Stimulated activated CD8-positive, alpha-beta memory T cell treated with anti-CD3 and anti-CD28 coated beads, Interleukin-2, amount 100 ng/mL, for 48 hours (primary cell): ENCODE measurements around the gene CDH4.

Experiments used
- DNase-seq, 2 donors: peaks; one replicate each; pipeline ENCODE4 v3.0.0-alpha.2; 2020; ENCODE audit warnings: low read depth in 2 of 2

Gene CDH4

DNA sequence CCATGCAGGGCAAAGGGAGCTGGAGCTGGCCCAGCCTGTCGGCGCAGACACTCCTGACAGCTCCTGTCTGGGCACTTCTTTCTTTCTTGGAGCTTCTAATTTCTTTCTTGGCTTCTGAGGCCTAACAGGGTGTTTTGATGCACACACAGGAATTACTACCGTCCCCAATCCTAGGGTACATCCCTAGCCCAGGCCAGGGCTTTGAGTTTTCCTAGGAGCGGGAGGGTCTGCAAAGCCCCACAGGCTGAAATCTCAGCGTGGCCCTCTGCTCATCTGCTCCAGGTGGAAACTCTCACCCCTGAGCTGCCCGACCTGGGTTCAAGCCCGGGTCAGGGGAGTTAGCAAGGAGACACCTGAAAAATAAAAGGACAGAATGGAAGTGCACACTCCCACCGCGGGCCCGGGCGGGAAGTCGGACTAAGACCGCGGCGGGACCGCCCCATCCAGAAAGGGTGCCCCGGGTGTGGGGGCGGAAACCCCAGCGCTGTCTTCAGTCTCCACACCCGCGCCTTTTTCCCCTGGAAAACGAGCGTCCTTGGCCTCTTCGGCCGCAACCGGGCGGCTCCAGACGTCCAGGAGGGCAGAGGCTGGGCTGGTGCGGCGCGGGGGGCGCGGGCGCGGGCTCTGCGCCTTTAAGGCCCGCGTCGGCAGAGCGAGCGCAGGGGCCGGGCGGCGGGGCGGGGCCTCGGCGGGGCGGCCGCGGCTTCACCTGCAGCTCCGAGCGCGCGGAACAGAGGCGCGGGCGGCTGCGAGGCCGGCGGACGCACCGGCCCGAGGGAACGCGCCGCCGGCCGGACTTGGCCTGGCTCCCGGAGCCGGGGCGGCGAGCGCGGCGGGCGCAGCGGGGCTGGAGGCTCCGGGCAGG is at the start of gene CDH4:
TSS of gene CDH4 (plus strand) at position 733 of the 865 bp plus-strand sequence.
- no peak for DNase-seq

DNA sequence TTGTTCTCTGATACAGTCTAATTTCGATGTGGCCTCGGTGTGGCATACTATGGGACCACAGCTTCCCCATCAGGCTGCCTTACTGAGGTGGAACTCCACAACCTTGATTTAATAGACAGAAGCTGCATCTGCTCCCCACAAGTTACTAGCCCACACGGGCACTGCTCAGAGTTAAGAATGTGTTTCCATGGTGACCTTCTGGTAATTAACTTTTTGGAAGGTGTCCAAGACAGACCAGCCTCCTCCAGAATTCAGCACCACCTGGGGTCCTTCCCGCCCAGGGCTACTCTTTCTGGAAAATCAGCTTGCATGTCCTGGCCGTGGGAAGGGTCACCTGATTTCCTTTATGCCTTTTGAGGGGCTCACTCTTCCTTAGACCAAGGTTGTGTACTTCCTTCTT is 48.7 kb upstream of the CDH4 start:
- no peak for DNase-seq

DNA sequence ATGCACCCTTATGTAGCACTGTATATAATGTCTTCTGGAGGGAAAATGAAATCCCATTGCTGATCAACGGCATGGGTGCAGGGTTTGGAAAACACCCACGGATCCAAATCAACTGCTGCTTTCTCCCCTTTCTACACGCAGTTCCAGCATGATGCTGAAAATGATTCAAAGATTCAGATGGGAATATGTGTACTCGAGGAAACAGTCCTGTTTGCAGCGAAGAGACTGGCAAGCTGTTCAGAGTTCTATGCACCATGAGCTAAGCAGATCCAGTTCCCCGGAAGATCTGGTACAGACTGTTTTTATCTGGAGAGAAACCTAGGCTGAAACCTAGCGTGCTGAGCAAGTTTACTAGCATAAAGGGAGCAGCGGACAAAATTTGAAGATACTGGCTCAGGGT is 47.9 kb upstream of the CDH4 start:
- no peak for DNase-seq

DNA sequence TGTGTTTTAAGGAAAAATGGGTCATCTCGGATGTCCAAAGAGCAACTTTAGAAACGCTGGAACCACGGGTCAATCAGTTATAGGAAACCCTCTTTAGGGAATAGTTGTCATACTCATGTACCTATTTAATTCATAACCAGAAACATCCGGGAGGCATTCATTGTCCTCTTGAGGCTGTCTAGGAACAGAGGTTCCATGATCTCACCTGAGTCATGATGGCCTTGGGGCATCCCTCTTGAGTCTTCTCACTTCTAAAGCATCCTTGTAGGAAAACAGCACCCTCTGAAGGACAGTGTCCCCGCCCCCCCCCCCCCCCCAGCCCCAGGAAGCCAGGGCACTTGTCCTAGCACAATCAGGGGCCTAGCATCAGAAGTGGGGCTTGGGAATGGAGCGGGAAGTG is 46.3 kb upstream of the CDH4 start:
- DNase-seq, result no peak

DNA sequence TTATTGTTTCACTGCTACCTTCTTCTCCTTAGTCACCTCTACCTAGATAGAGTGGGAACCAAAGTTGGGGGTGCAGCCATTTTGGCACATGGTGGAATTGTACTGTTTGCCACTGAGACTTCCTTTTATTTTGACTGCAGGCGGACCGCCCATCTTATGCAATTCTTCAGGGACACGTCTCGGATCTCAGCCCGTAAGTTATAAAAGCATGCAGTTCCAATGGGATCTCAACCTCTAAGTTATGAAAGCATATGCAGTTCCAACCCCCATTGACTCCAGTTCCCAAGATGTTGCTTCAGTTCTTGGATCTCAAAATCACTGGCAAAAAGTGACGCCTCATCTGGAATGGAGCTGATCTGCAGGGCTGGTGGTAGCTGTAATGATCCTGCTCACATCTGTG is 41.2 kb upstream of the CDH4 start:
- DNase-seq, result no peak

DNA sequence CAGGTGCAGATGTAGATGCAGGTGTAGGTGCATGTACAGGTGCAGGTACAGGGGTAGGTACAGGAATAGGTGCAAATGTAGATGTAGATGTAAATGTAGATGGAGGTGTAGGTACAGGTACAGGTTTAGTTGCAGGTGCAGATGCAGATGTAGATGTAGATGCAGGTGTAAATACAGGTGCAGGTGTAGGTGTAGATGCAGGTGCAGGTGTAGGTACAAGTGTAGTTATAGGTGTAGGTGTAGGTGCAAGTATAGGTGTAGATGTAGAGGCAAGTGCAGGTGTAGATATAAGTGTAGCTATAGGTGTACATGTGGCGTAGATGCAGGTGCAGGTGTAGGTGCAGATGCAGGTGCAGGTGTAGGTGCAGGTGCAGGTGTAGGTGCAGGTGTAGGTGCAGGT is 34.2 kb upstream of the CDH4 start:
- no peak for DNase-seq

DNA sequence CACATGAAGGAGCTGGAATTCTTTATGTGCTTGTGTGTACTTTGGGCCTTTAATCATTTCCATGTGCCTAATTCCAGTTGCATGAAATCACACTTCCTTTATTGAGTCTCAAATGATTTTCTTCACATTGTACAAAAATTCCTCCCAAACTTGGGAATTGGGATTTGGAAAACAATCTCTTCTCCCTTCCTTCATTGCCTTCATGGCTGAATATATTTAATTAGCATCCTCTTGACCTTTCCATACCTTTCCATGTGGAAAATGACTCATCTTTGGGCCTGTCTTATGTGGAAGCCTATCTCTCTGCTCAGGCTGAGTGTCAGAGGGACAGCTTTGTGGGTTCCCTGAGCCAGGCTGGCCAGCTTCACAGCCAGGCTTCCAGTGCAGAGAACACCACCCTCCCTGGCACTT is 33.0 kb upstream of the CDH4 start:
- DNase-seq, result no peak

DNA sequence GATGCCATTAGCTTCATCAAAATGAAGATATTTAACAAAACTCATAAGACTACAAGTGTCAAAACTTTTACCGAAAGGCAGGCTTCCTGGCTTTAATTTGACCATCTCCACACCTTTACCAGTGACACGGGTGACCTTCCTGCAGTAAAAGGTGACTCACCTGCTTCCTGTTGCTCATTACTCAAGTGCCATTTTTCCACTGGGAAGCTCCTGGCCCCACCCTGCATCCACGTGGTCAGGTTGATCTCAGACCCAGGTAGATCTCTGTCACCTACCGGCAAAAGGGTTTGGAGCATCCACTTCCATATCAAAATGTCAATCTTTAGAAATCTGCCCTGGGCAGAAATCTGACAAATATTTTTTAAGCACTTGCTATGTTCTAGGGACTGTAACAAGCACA is 31.9 kb upstream of the CDH4 start:
- no peak for DNase-seq

DNA sequence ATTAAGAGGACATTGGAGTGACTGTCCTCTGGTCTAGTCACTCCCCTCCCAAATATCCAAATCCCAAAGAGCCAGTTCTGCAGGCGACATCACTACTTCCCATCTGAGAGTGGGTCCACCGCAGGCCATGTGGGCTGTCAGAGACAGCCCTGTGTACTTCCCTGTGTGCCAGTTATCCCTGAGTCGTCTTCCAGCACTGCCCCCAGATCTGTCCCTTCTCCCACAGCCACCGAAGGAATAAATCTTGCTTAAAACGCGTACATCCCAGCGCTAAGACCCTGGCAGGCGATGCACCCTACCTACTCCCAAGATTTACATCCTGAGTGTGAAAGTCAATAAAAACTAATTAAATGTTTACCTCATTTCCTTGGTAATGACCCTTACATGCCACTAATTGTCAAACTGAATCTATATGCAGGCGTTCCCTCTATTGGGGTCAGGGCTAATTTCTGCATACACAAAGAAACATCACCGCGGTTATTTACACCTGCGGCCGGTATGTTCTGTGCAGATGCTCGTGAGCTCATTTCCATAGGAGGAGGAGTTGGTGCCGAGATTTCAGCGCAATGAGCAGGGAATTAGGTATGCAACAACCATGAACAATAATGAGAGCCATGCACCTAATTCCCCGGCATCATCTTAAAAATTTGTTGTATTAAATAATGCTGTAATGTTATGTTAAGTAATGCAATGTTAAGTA is 31.3 kb upstream of the CDH4 start:
- DNase-seq, result no peak

DNA sequence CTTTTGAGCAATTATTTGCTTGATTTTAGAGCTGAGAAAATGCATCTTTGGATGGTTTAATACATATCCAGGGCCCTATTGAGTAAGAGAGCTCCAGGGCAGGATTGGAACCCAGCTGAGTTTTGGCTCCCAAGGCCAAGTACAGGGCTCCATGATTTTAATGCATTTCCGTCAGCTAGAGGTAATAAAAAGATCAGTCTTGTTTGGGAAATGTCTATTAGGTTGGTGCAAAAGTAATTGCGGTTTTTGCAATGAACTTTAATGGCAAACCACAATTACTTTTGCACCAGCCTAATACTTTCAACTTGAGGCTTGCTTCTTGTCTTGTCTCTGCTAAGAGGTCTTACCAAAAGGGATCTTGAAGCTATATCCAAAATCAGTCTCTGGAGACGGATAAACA is 29.4 kb upstream of the CDH4 start:
- DNase-seq, result no peak

DNA sequence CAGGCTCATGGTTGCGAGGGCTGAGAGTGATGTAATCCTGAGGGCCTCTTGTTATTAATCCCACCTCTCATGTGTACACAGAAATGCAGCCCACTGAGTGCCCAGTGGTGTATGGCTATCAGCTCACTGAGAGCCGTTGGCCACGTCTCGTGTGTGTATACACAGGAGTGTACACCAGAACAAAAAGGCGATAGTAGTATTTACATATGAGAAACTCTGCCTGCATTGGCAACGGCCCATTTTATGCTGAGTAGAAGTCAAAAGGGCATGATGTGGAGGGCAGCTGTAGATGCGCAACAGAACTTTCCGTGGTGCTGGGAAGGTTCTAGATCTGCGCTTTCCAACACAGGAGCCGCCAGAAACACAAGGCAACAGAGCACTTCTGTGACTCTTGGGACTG is 28.9 kb upstream of the CDH4 start:
- DNase-seq, result no peak

DNA sequence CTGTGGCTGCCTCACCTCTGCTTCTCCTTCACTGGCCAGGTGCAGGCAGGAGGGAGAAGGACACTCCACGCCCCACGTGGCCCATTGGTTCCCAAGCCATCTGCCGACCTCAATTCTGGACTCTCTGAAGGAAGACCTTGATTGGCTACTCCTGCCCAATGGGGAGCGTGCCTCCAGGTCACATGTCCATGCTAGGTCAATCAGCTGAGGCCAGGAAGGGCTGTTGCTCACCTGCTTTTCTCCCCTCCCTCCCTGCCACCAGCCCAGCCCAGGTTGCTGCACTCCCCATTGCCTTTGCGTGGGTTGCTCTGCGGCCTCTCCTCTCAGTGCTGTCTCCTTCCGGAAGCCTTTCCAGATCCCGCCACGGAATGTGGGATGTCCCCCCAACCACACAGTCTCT is 21.9 kb upstream of the CDH4 start:
- no peak for DNase-seq

DNA sequence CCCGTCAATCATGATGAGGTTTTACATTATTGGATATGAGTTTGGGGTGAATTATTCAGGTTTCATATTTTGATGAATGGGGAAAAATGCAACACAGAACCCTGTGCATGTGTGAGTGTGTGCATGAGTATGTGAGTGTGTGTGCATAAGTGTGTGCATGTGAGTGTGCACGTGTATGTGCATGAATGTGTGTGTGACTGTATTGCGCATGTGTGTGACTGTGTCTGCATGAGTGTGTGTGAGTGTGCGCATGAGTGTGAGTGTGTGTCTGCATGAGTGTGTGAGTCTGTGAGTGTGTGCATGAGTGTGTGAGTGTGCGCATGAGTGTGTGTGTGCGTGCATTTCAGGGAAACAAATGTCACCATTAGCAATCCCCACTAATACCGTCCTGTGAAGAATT is 18.5 kb upstream of the CDH4 start:
- DNase-seq, result no peak

DNA sequence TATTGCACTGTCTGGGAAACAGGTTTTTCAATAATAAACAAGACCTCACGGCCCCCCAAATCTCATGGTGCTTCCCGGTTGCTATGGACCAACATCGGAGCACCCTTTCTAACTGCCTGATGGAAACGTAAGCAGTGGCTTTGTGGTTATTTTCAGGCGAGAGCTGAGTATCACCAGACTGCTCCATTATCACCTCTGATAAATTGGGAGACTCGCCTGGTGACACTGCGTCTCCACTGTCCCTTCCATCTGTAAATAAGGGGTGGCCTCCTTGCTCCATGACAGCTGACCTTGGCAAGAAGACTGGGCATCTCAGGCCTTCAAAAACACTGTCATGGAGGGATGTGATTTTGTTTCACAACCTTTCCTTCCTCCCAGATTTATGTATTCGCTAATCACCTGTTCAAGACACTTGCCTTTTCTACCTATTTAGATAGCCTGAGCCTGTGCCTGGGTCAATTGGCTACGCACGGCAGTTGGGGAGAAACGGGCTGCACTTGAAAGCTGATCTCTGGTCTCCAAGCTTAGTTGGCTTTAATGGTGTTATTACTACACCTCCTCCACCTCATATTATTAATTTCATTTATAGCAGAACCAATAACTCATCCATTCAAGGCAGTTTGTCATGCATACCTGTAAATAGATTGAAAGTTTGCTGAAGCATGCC is 17.7 kb upstream of the CDH4 start:
- no peak for DNase-seq

DNA sequence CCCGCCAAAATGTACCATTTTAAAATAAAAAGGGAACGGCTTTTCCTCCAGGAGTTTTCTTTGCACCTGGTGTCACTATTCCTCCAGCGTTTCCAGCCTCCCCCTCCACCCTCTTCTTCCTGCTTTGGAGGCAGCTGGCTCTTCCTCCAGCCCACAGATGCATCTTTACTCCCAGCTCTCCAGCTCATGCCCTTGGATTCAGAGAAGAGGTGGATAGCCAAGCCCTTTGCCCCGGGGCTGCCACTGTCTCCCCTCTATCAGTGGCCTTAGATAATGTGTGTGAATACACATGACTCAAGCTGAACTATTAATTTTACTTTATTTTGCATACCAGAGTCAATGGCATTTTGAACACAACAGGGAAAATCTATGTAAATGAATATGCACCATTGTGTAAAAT is 15.3 kb upstream of the CDH4 start:
- DNase-seq, result no peak

DNA sequence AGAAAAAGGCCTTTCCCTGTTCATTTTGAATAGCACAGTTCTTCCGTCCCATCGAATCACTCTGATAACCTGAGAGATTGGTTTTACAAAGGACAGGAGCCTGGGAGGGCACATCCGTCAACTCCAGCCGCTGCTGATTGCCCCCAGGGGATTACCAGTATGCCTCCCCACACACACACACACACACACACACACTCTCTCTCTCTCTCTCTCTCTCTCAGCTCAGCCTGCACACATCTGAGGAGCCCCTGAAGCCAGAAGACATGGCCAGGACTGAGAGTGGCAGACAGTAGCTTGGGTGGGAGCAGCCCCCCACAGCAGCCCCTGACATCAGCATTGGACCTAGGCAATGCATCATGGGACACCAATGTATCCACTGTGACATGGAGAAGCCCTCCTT is 13.2 kb upstream of the CDH4 start:
- DNase-seq, result no peak

DNA sequence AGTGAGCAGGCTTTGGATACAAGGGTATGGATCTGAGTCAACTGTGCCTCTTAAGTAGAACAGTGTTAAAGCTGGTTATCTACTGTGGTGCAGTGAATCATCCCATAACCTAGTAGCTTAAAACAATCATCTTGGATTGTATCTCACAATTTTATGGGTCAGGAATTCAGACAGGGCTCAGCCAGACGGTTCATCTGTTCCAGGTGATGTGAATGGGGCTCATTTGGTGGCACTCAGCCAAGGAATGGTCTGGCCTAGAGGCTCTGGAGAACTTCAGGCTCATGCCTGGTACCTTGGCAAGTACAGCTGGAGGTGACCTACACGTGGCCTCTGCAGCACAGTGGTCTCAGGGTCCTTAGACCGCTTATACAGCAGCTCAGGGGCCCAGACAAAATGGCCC is 11.2 kb upstream of the CDH4 start:
- DNase-seq, result no peak

DNA sequence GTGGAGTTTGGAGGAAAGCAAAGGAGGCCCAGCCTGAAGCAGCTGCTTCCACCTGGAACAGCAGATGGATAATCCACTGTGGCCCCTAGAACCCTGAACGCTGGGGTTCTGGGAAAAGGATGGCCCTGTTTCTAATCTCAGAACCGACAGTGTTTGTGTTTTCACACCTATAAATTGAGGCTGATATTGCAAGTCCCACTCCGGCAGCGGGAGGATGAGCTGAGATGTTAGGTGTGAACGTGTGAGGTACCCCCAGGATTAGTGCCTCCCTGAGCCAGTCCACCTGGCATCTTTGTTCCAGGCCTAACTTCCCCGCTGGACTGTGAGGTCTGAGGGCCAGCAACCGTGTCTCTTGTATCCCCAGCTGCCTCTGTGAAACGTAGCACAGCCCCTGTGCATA is 7.8 kb upstream of the CDH4 start:
- no peak for DNase-seq

DNA sequence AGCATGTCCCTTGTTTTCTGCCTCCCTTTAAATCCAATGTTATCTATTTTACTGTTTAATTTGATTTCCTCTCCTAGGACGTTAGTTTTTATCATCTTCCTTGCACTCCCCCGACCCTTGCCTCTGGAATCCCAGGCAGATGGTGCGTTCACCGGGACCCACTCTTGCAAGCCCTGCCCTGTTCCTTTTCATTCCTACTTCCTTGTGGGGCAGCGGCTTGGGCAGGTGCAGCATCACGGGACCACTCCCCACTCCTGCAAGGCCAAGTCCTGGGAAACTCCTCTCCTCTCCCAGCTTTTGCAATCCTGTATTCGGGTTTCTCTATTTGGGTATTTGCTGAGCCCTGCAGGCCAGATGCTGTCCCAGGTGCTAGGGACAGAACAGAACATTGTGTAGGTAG is 5.8 kb upstream of the CDH4 start:
- no peak for DNase-seq

DNA sequence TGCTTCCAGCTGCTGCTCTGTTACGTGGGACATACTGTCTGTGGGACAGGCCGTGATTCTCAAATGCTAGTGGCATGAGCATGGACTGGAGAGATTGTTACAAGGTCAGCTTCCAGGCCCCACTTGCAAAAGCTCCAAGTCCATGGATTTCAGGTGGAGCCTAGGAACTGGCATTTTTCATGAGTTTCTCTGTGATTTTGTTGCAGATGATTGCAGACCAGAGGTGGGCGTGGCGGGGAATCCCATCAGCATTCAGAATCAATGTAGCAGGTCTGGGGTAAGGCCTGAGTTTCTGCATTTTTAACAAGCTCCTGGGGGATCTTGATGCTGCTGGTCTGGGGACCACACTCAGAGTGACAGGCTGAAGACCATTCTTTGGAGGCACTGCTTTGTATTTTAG is 2.4 kb upstream of the CDH4 start:
- DNase-seq, result no peak

DNA sequence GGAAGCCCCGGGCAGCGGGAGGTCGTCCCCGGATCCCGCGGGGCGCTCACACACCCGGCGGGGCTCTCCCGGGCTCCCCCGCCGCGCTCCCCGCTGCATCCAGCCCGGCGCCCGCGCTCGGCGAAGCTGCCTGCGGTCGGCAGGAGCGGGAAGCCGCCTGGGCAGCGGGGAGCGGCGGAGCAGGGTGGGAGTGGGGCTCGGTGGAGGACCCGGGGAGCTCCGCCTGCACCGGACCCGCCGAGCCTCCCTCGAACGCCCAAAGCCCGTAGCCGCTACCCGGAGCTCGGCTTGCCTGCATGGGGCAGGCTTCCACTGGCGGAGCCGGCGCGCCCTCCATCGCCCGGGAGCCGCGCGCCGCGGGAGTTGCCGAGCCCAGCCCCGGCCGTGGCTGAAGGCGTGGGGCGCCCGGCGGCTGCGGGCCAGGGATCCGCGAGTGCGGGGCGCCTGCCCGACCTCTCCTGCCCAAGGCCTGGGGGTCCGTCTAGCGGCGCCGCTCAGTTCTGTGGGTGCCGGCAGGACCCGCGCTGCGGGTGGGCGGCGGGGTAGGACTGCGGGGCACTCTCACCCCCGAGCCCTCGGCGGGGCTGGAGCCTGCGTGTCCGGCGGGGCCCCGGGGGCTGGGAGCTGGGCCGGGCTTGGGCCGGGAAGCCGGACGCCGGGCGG is 671 bp downstream of the CDH4 start:
- DNase-seq, result no peak

DNA sequence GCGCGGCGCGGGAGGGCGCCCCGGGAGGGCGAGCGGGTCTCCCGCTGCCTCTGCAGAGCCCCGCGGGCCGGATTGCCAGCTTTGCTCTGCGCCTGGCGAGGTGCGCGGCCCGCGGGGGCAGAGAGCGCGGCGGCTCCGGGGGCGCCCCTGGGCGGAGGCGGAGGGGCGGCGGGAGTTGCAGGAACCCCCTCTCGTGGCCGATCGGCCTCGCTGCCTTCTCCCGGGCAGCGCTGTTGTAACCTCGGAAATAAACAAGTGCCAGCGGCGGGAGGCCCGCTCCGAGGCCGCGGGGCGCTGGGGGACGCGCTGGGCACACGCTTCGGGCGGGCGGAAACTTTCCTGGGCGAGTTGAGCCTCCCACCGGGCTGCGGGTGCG is 1.2 kb downstream of the CDH4 start:
- DNase-seq, result no peak
